Measurements from ENCODE around the gene DMRTA1. TPM values are rescaled to one million over a fixed set of nuclear protein-coding genes. Genes with fewer than 3 reads are reported as not detected.

DMRTA1 gene
- total RNA-seq, 4 donors from 2014 or later, result 1.4 to 2.4 (median 1.8) TPM

- TF ChIP-seq EP300 (IDR thresholded peaks at IDR 0.05; ENCODE audit: low read depth), result no peak
- TF ChIP-seq POLR2AphosphoS5 (IDR thresholded peaks at IDR 0.05), result peak in 1 of 3 donors; percentile 37
- TF ChIP-seq POLR2A (IDR thresholded peaks at IDR 0.05), result peak; percentile 18
- peak in 1 of 5 experiments; percentile 10 for TF ChIP-seq CTCF (IDR thresholded peaks at IDR 0.05)
Measured at GRCh38 chr9:22446950-22447617, 460 bp downstream of the DMRTA1 start.

GRCh38 chr9:22447618-22448305 is 1.1 kb downstream of the DMRTA1 start:
- peak overlapping the region; percentile 84 to 89 (median 86) for H3K27ac ChIP-seq
- no peak for DNase-seq
- intact Hi-C loops (cut with DNase I; ENCODE audit: low total_unique reads), result no loop called here
- TF ChIP-seq POLR2A (IDR thresholded peaks at IDR 0.05) (peak; percentile 1), CTCF (IDR thresholded peaks at IDR 0.05) (no peak)
- WGBS, 2 donors (ENCODE audit: low coverage in 1 of 2), result 23 to 28% methylated on average over 5 to 17 of the region's 17 CpGs
- H3K4me3 ChIP-seq, result peak overlapping the region; percentile 51 to 92 (median 74)
- H3K9me3 ChIP-seq, result no peaks in the 10 kb centered on the region
- H3K27me3 ChIP-seq, result peaks cover 47% of the 10 kb centered on the region
- in situ Hi-C loops (cut with MboI; ENCODE audit: low pct_ligation_motif_present in 1 of 4, low pct_unique_long_range_greater_than_20kb in 1 of 4, low sequenced_read_pairs in 3 of 4), result loop anchor here in 3 of 4 donors (10.0 kb wide), 3 partner anchors 133 to 633 kb away; no protein-coding TSS in a partner anchor
- H3K36me3 ChIP-seq, result no peaks in the 10 kb centered on the region
- peaks cover 0 to 22% (median 6%) of the 10 kb centered on the region in 4 donors for H3K4me1 ChIP-seq

More at GRCh38 chr9:22446950-22447617, 460 bp downstream of the DMRTA1 start:
- Histone ChIP-seq H3K9me3 (no peaks in the 10 kb centered on the region), H3K4me1 (peaks cover 0 to 22% (median 6%) of the 10 kb centered on the region in 4 donors), H3K27ac (peak overlapping the region; percentile 84 to 89 (median 86)), H3K36me3 (no peaks in the 10 kb centered on the region), H3K27me3 (peaks cover 53% of the 10 kb centered on the region), H3K4me3 (peak overlapping the region; percentile 51 to 92 (median 74))
- 3% methylated on average over 53 of the region's 70 CpGs; no CpG with 5 or more reads in 1 of the 2 donors for WGBS, 2 donors (ENCODE audit: low coverage in 1 of 2)
- intact Hi-C loops (cut with DNase I; ENCODE audit: low total_unique reads), result no loop called here
- in situ Hi-C loops (cut with MboI; ENCODE audit: low pct_ligation_motif_present in 1 of 4, low pct_unique_long_range_greater_than_20kb in 1 of 4, low sequenced_read_pairs in 3 of 4), result loop anchor here in 3 of 4 donors (10.0 kb wide), 3 partner anchors 132 to 632 kb away; no protein-coding TSS in a partner anchor
- peak; percentile 65 for DNase-seq

GRCh38 chr9:22449719-22450118 is 3.1 kb downstream of the DMRTA1 start:
- TF ChIP-seq POLR2A (IDR thresholded peaks at IDR 0.05), result no peak
- no peak for TF ChIP-seq POLR2AphosphoS5 (IDR thresholded peaks at IDR 0.05)
- TF ChIP-seq CTCF (IDR thresholded peaks at IDR 0.05), result no peak
- no peak for TF ChIP-seq EP300 (IDR thresholded peaks at IDR 0.05; ENCODE audit: low read depth)
- intact Hi-C loops (cut with DNase I; ENCODE audit: low total_unique reads) (loop anchor here (10.0 kb wide), 1 partner anchor 145 kb away; no protein-coding TSS in a partner anchor), in situ Hi-C loops (cut with MboI; ENCODE audit: low pct_ligation_motif_present in 1 of 4, low pct_unique_long_range_greater_than_20kb in 1 of 4, low sequenced_read_pairs in 3 of 4) (loop anchor here (10.0 to 25.0 kb wide), 5 partner anchors 135 to 637 kb away; partner anchors contain the start of gene MTAP (in 1 of the 4))
- Histone ChIP-seq H3K4me1 (peaks cover 0 to 22% (median 6%) of the 10 kb centered on the region in 4 donors), H3K9me3 (no peaks in the 10 kb centered on the region), H3K27me3 (peaks cover 30% of the 10 kb centered on the region), H3K36me3 (no peaks in the 10 kb centered on the region), H3K4me3 (no peak overlapping the region), H3K27ac (no peak overlapping the region)
- DNase-seq, result no peak

- Histone ChIP-seq H3K4me1 (peaks cover 0 to 12% (median 2%) of the 10 kb centered on the region in 4 donors), H3K9me3 (no peaks in the 10 kb centered on the region), H3K36me3 (no peaks in the 10 kb centered on the region), H3K27me3 (peaks cover 4% of the 10 kb centered on the region), H3K4me3 (no peak overlapping the region), H3K27ac (no peak overlapping the region)
- peak; percentile 54 for DNase-seq
- WGBS, 2 donors (ENCODE audit: low coverage in 1 of 2), result 18 to 20% methylated on average over 4 of the region's 4 CpGs
- intact Hi-C loops (cut with DNase I; ENCODE audit: low total_unique reads), result loop anchor here (10.0 kb wide), 1 partner anchor 148 kb away; no protein-coding TSS in a partner anchor
- TF ChIP-seq EP300 (IDR thresholded peaks at IDR 0.05; ENCODE audit: low read depth) (no peak), POLR2AphosphoS5 (IDR thresholded peaks at IDR 0.05) (no peak), CTCF (IDR thresholded peaks at IDR 0.05) (peak; percentile 72 to 85 (median 82))
- in situ Hi-C loops (cut with MboI; ENCODE audit: low pct_ligation_motif_present in 1 of 4, low pct_unique_long_range_greater_than_20kb in 1 of 4, low sequenced_read_pairs in 3 of 4), result loop anchor here (10.0 to 25.0 kb wide), 5 partner anchors 138 to 640 kb away; partner anchors contain the start of gene MTAP (in 1 of the 4)
Measured at GRCh38 chr9:22452415-22453010, 5.9 kb downstream of the DMRTA1 start.

Data from transverse colon (tissue), 4 donors.